Measurements from ENCODE around the gene FAM240A.

The FAM240A gene

GRCh38 chr3:46612324-46612723 is at the start of gene FAM240A:
Gene FAM240A, plus strand, starts transcription at chr3:46612525. Its CDS starts 159 bp downstream, at chr3:46612684.
- no peak within 1 kb of the TSS for H3K4me3 ChIP-seq (ENCODE audit: low read depth, low read length)
- DNase-seq (ENCODE audit: low read depth), result no peak
- no peak for TF ChIP-seq CTCF (IDR thresholded peaks at IDR 0.05; ENCODE audit: low read depth, low read length, missing control alignments)

- DNase-seq (ENCODE audit: low read depth), result no peak
- no peak overlapping the region for H3K4me3 ChIP-seq (ENCODE audit: low read depth, low read length)
- no peak for TF ChIP-seq CTCF (IDR thresholded peaks at IDR 0.05; ENCODE audit: low read depth, low read length, missing control alignments)
These were observed 47.9 kb upstream of the FAM240A start for GRCh38 chr3:46564190-46565021.

- TF ChIP-seq CTCF (IDR thresholded peaks at IDR 0.05; ENCODE audit: low read depth, low read length, missing control alignments), result no peak
- DNase-seq (ENCODE audit: low read depth), result no peak
- no peak overlapping the region for H3K4me3 ChIP-seq (ENCODE audit: low read depth, low read length)
These were observed 47.2 kb upstream of the FAM240A start for GRCh38 chr3:46565077-46565476.

GRCh38 chr3:46565607-46566039 is 46.7 kb upstream of the FAM240A start:
- DNase-seq (ENCODE audit: low read depth), result no peak
- no peak overlapping the region for H3K4me3 ChIP-seq (ENCODE audit: low read depth, low read length)
- no peak for TF ChIP-seq CTCF (IDR thresholded peaks at IDR 0.05; ENCODE audit: low read depth, low read length, missing control alignments)

GRCh38 chr3:46566040-46566641 is 46.2 kb upstream of the FAM240A start, which contains the start of gene LRRC2:
Gene LRRC2, minus strand, starts transcription at chr3:46566302. Its CDS starts 14,711 bp downstream, at chr3:46551591.
- TF ChIP-seq CTCF (IDR thresholded peaks at IDR 0.05; ENCODE audit: low read depth, low read length, missing control alignments), result no peak
- no peak within 1 kb of the TSS for H3K4me3 ChIP-seq (ENCODE audit: low read depth, low read length)
- no peak for DNase-seq (ENCODE audit: low read depth)

GRCh38 chr3:46571684-46572083 is 40.6 kb upstream of the FAM240A start:
- H3K4me3 ChIP-seq (ENCODE audit: low read depth, low read length), result no peak overlapping the region
- TF ChIP-seq CTCF (IDR thresholded peaks at IDR 0.05; ENCODE audit: low read depth, low read length, missing control alignments), result no peak
- no peak for DNase-seq (ENCODE audit: low read depth)

Data from GM12864 (cell line).